Measurements from ENCODE around the gene MUC5AC.
"Not testable (repeated sequence)": the region's sequence is repeated elsewhere in the genome, so short reads cannot be mapped to it uniquely, and the experiment has no call there.

MUC5AC gene

DNA sequence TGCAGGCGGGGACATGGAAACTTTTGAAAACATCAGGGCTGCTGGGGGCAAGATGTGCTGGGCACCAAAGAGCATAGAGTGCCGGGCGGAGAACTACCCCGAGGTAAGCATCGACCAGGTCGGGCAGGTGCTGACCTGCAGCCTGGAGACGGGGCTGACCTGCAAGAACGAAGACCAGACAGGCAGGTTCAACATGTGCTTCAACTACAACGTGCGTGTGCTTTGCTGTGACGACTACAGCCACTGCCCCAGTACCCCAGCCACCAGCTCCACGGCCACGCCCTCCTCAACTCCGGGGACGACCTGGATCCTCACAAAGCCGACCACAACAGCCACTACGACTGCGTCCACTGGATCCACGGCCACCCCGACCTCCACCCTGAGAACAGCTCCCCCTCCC lies 84.5 kb downstream of the MUC5AC start:
- DNase-seq, result no peak

DNA sequence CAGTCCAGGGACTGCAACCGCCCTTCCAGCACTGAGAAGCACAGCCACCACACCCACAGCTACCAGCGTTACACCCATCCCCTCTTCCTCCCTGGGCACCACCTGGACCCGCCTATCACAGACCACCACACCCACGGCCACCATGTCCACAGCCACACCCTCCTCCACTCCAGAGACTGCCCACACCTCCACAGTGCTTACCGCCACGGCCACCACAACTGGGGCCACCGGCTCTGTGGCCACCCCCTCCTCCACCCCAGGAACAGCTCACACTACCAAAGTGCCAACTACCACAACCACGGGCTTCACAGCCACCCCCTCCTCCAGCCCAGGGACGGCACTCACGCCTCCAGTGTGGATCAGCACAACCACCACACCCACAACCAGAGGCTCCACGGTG lies 85.0 kb downstream of the MUC5AC start:
- DNase-seq, result not testable (repeated sequence)

DNA sequence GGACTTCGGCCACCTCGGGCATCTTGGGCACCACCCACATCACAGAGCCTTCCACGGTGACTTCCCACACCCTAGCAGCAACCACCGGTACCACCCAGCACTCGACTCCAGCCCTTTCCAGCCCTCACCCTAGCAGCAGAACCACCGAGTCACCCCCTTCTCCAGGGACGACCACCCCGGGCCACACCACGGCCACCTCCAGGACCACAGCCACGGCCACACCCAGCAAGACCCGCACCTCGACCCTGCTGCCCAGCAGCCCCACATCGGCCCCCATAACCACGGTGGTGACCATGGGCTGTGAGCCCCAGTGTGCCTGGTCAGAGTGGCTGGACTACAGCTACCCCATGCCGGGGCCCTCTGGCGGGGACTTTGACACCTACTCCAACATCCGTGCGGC lies 85.8 kb downstream of the MUC5AC start:
- not testable (repeated sequence) for DNase-seq

DNA sequence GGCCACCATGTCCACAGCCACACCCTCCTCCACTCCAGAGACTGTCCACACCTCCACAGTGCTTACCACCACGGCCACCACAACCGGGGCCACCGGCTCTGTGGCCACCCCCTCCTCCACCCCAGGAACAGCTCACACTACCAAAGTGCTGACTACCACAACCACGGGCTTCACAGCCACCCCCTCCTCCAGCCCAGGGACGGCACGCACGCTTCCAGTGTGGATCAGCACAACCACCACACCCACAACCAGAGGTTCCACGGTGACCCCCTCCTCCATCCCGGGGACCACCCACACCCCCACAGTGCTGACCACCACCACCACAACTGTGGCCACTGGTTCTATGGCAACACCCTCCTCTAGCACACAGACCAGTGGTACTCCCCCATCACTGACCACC lies 86.8 kb downstream of the MUC5AC start:
- DNase-seq, result not testable (repeated sequence)

DNA sequence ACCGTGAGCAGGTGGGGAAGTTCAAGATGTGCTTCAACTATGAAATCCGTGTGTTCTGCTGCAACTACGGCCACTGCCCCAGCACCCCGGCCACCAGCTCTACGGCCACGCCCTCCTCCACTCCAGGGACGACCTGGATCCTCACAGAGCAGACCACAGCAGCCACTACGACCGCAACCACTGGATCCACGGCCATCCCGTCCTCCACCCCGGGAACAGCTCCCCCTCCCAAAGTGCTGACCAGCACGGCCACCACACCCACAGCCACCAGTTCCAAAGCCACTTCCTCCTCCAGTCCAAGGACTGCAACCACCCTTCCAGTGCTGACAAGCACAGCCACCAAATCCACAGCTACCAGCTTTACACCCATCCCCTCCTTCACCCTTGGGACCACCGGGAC lies 88.0 kb downstream of the MUC5AC start:
- DNase-seq, result not testable (repeated sequence)

DNA sequence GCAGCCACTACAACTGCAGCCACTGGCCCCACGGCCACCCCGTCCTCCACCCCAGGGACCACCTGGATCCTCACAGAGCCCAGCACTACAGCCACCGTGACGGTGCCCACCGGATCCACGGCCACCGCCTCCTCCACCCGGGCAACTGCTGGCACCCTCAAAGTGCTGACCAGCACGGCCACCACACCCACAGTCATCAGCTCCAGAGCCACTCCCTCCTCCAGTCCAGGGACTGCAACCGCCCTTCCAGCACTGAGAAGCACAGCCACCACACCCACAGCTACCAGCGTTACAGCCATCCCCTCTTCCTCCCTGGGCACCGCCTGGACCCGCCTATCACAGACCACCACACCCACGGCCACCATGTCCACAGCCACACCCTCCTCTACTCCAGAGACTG lies 88.5 kb downstream of the MUC5AC start:
- DNase-seq, result not testable (repeated sequence)

DNA sequence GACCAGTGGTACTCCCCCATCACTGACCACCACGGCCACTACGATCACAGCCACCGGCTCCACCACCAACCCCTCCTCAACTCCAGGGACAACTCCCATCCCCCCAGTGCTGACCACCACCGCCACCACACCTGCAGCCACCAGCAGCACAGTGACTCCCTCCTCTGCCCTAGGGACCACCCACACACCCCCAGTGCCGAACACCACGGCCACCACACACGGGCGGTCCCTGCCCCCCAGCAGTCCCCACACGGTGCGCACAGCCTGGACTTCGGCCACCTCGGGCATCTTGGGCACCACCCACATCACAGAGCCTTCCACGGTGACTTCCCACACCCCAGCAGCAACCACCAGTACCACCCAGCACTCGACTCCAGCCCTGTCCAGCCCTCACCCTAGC lies 89.3 kb downstream of the MUC5AC start:
- DNase-seq, result not testable (repeated sequence)

DNA sequence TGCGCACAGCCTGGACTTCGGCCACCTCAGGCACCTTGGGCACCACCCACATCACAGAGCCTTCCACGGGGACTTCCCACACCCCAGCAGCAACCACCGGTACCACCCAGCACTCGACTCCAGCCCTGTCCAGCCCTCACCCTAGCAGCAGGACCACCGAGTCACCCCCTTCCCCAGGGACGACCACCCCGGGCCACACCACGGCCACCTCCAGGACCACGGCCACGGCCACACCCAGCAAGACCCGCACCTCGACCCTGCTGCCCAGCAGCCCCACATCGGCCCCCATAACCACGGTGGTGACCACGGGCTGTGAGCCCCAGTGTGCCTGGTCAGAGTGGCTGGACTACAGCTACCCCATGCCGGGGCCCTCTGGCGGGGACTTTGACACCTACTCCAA lies 91.2 kb downstream of the MUC5AC start:
- DNase-seq, result not testable (repeated sequence)

DNA sequence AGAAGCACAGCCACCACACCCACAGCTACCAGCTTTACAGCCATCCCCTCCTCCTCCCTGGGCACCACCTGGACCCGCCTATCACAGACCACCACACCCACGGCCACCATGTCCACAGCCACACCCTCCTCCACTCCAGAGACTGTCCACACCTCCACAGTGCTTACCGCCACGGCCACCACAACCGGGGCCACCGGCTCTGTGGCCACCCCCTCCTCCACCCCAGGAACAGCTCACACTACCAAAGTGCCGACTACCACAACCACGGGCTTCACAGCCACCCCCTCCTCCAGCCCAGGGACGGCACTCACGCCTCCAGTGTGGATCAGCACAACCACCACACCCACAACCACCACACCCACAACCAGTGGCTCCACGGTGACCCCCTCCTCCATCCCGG lies 92.7 kb downstream of the MUC5AC start:
- not testable (repeated sequence) for DNase-seq

All from NCI-H526 treated with DMSO at 0.1 percent for 48 hours (cell line).